GM12801 (cell line): ENCODE measurements around the gene NKX1-2.

Experiments
- TF ChIP-seq, protein P1 (sequence below): IDR thresholded peaks from one replicate; pipeline ENCODE4 v1.5.1; 2011; ENCODE audit warnings: control low read depth; ENCODE audit not compliant: insufficient read length; ENCODE audit errors: extremely low read depth

NKX1-2 gene

GRCh38 chr10:124407456-124407855 lies 42.4 kb downstream of the NKX1-2 start:
- TF ChIP-seq, protein P1, sequence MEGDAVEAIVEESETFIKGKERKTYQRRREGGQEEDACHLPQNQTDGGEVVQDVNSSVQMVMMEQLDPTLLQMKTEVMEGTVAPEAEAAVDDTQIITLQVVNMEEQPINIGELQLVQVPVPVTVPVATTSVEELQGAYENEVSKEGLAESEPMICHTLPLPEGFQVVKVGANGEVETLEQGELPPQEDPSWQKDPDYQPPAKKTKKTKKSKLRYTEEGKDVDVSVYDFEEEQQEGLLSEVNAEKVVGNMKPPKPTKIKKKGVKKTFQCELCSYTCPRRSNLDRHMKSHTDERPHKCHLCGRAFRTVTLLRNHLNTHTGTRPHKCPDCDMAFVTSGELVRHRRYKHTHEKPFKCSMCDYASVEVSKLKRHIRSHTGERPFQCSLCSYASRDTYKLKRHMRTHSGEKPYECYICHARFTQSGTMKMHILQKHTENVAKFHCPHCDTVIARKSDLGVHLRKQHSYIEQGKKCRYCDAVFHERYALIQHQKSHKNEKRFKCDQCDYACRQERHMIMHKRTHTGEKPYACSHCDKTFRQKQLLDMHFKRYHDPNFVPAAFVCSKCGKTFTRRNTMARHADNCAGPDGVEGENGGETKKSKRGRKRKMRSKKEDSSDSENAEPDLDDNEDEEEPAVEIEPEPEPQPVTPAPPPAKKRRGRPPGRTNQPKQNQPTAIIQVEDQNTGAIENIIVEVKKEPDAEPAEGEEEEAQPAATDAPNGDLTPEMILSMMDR: no peak

GRCh38 chr10:124403548-124403947 lies 46.3 kb downstream of the NKX1-2 start:
- TF ChIP-seq, protein P1: no peak

DNA sequence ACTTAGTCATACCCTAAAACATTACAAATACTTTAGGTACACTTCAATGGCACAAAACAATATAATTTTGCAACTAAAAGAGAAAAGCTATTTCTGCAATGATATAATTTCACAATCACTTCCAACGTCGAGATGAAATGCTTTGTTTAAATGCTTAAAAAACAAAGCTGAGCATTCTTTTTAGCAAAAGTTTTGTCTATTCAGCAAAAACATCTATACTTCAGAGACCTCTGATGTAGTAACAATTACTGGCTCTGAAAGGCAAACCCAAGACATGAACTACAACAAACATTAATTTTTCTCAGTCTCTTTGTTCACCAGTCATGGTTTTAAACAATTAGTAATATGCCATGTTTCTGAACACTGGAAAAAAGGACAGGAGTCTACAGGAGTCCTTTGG lies 47.6 kb downstream of the NKX1-2 start:
- TF ChIP-seq, protein P1: no peak

GRCh38 chr10:124401633-124402032 lies 48.2 kb downstream of the NKX1-2 start:
- TF ChIP-seq, protein P1: no peak
